H1 (cell line): ENCODE data around the gene SLITRK1. TPM values are rescaled to one million over a fixed set of nuclear protein-coding genes. Genes with fewer than 3 reads are reported as not detected.

Experiments
- CHD2 ChIP-seq: IDR thresholded peaks from 2 replicates; pipeline ENCODE4 v1.6.1; 2012; ENCODE audit warnings: low read length, improper control_type of control experiment
- GABPA ChIP-seq: IDR thresholded peaks from 2 replicates; pipeline ENCODE4 v1.6.1; 2011; ENCODE audit warnings: mild to moderate bottlenecking, low read length, moderate library complexity, borderline replicate concordance; ENCODE audit not compliant: insufficient read depth
- JUN ChIP-seq: IDR thresholded peaks from 2 replicates; pipeline ENCODE4 v1.6.1; 2011; ENCODE audit warnings: low read depth, mild to moderate bottlenecking, improper control_type of control experiment, low read length
- SIRT6 ChIP-seq: IDR thresholded peaks from one replicate; pipeline ENCODE4 v1.7.1; 2012; ENCODE audit warnings: low read length, inconsistent platforms
- polyA plus RNA-seq, 7 experiments: library from polyadenylated mRNA; depleted of rRNA in 3 of 7; stranded (reverse) in 5 of 7; unstranded in 2 of 7; fragments of >200 nt in 5 of 7; fragments of 200-250 nt in 2 of 7; gene quantifications; 1 replicate in 5 of 7; 2 replicates in 1 of 7; 4 replicates in 1 of 7; pipeline versions ENCODE4 v1.2.1 to v1.2.3, GENCODE V29; 2011 to 2013; ENCODE audit warnings: missing spikeins in 2 of 7, mixed read lengths in 2 of 7
- total RNA-seq: library from RNA; stranded (reverse); fragmentation: NEBNext Ultra II Directional; extraction: Animal tissue kit (Norgen Biotek cat#: 25700); gene quantifications from 2 replicates; pipeline ENCODE4 v1.2.1, GENCODE V29; 2021

SLITRK1 gene
- total and polyA plus RNA-seq, 2 of the 8 experiments (the other 6 are each of a cell fraction or from before 2014, with no cell fraction given): 3.4 to 4.2 TPM

DNA sequence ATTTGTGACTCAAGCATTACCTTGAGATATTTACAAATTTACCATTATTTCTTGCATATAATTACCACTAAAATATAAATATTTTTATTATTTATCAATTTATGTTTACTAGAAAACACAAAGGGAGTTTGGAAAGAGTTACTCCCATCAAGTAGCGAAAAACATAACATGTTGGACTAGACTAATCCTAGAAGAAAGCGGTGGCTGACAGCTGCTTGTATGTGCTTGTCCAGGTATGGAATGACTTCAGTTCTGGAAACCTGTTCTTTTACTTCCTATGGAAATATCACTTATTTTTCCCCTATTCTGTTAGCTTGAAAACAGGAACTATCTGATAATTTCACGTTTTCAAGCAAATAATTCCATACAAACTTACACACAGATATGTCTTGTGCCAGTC, 28.5 kb downstream of the SLITRK1 start (continued):
- TF ChIP-seq JUN (no peak), SIRT6 (no peak), GABPA (no peak), CHD2 (no peak)
